Liver (tissue), 3 donors: Measurements from ENCODE around the gene SPECC1.

Experiments used
- EGR1 ChIP-seq, 2 donors: IDR thresholded peaks; 2 replicates each; pipeline ENCODE4 v1.6.1; 2016 to 2018; ENCODE audit warnings: antibody characterized with exemption in 2 of 2, low read depth in 2 of 2
- RAD21 ChIP-seq, 2 donors: IDR thresholded peaks; 2 replicates each; pipeline ENCODE4 v1.6.1; 2016; ENCODE audit warnings: antibody characterized with exemption in 2 of 2, mild to moderate bottlenecking in 2 of 2
- YY1 ChIP-seq: IDR thresholded peaks from 2 replicates; pipeline ENCODE4 v1.6.1; 2016; ENCODE audit warnings: antibody characterized with exemption, mild to moderate bottlenecking
- TF ChIP-seq, protein P1 (sequence below): fragments of 150-350 bp; IDR thresholded peaks from 2 replicates; pipeline ENCODE4 v1.5.1; 2017; ENCODE audit warnings: improper control_type of control experiment, low read depth, low read length; ENCODE audit not compliant: missing input control
- donor health status: healthy.
- donor health status: healthy.

DNA sequence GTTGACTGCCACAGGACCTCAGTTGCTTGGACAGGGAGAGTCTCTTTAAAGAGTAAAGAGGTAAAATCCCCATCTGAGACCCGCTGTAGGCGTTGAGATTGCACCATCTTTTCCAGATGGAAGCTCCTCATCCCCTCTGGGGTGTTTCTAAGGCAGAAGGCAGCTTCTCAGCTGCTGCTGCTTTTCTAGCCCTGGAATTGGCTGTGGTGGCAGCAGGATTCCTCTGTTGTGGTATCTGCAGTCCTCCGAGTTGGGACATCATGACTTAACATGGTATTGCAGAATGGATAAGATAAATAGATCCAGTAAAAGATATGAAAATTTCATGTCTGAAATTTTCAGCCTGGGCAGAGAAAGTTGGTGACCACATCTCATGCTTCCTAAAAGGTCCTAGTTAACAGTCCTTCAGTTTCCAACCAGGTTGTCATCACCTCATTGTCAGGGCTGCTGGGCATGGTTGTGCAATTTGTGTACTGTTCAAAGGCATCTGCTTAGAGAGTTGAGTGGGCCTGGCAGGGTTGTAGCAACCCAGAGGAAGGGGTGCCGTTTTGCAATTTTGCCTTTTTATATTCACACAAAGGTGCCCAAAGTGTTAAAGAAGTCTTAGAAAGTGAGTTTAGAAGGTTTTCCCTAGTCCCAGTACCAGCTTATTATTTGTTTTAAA is 150.4 kb downstream of the SPECC1 start:
- TF ChIP-seq, protein P1, sequence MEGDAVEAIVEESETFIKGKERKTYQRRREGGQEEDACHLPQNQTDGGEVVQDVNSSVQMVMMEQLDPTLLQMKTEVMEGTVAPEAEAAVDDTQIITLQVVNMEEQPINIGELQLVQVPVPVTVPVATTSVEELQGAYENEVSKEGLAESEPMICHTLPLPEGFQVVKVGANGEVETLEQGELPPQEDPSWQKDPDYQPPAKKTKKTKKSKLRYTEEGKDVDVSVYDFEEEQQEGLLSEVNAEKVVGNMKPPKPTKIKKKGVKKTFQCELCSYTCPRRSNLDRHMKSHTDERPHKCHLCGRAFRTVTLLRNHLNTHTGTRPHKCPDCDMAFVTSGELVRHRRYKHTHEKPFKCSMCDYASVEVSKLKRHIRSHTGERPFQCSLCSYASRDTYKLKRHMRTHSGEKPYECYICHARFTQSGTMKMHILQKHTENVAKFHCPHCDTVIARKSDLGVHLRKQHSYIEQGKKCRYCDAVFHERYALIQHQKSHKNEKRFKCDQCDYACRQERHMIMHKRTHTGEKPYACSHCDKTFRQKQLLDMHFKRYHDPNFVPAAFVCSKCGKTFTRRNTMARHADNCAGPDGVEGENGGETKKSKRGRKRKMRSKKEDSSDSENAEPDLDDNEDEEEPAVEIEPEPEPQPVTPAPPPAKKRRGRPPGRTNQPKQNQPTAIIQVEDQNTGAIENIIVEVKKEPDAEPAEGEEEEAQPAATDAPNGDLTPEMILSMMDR = no peak
- no peak for TF ChIP-seq YY1
- TF ChIP-seq RAD21 (IDR thresholded peaks at IDR 0.05) = no peak
- TF ChIP-seq EGR1 (IDR thresholded peaks at IDR 0.05; ENCODE audit: low read depth in 2 of 2) = no peak
